MM.1S (cell line): ENCODE data around the gene LIPE.

Experiments
- DNase-seq: peaks from one replicate; pipeline ENCODE4 v3.0.0-alpha.2; 2015
- H2AFZ ChIP-seq: fragments of 300-600 bp; sonication (generic); 2 replicates; pipeline ENCODE4 v1.6.0; 2016; ENCODE audit warnings: antibody characterized with exemption, low read length
- H3F3A ChIP-seq: fragments of 300-600 bp; sonication (generic); 2 replicates; pipeline ENCODE4 v1.6.1; 2016; ENCODE audit warnings: mild to moderate bottlenecking, antibody characterized with exemption, low read length, moderate library complexity, mixed read lengths; ENCODE audit not compliant: insufficient read depth
- H3K27ac ChIP-seq: fragments of 300-600 bp; sonication (generic); 2 replicates; pipeline ENCODE4 v1.5.1; 2016; ENCODE audit warnings: mild to moderate bottlenecking, low read length
- H3K27me3 ChIP-seq: fragments of 300-600 bp; sonication (generic); replicated peaks from 2 replicates; pipeline ENCODE4 v1.6.0; 2016; ENCODE audit warnings: low read length; ENCODE audit not compliant: insufficient read depth
- H3K36me3 ChIP-seq: fragments of 300-600 bp; sonication (generic); replicated peaks from 2 replicates; pipeline ENCODE4 v1.6.1; 2016; ENCODE audit warnings: mild to moderate bottlenecking, low read length, mixed read lengths; ENCODE audit not compliant: insufficient read depth
- H3K4me1 ChIP-seq: fragments of 300-600 bp; sonication (generic); 2 replicates; pipeline ENCODE4 v1.6.1; 2016; ENCODE audit warnings: low read length, mixed read lengths
- H3K4me2 ChIP-seq: fragments of 300-600 bp; sonication (generic); 2 replicates; pipeline ENCODE4 v1.6.0; 2016; ENCODE audit warnings: low read depth, low read length
- H3K4me3 ChIP-seq: fragments of 300-600 bp; sonication (generic); 2 replicates; pipeline ENCODE4 v1.5.1; 2016; ENCODE audit warnings: low read length, mixed read lengths
- H3K79me2 ChIP-seq: fragments of 300-600 bp; sonication (generic); 2 replicates; pipeline ENCODE4 v1.6.1; 2016; ENCODE audit warnings: mixed run types, low read length, mixed read lengths
- H3K9ac ChIP-seq: fragments of 300-600 bp; sonication (generic); 2 replicates; pipeline ENCODE4 v1.6.1; 2016; ENCODE audit warnings: low read length, mixed read lengths
- H3K9me2 ChIP-seq: fragments of 300-600 bp; sonication (generic); replicated peaks from 2 replicates; pipeline ENCODE4 v1.6.1; 2016; ENCODE audit warnings: mild to moderate bottlenecking, low read length, mixed read lengths; ENCODE audit not compliant: insufficient read depth
- H3K9me3 ChIP-seq: fragments of 300-600 bp; sonication (generic); replicated peaks from 2 replicates; pipeline ENCODE4 v1.6.1; 2016; ENCODE audit warnings: mild to moderate bottlenecking, low read length, mixed read lengths; ENCODE audit not compliant: insufficient read depth
- H4K20me1 ChIP-seq: fragments of 300-600 bp; sonication (generic); 2 replicates; pipeline ENCODE4 v1.6.1; 2016; ENCODE audit warnings: mild to moderate bottlenecking, low read length, moderate library complexity, mixed read lengths; ENCODE audit not compliant: insufficient read depth
- EZH2 ChIP-seq: fragments of 300-600 bp; sonication (generic); optimal IDR thresholded peaks from 2 replicates; pipeline ENCODE3; 2017; ENCODE audit warnings: low read depth, mild to moderate bottlenecking, antibody characterized with exemption, low read length, mixed read lengths
- EZH2phosphoT487 ChIP-seq: fragments of 300-600 bp; sonication (generic); IDR thresholded peaks from 2 replicates; pipeline ENCODE4 v1.6.1; 2018; ENCODE audit warnings: antibody characterized with exemption, low read length
- TF ChIP-seq, protein P1 (sequence below): fragments of 300-600 bp; sonication (generic); IDR thresholded peaks from 2 replicates; pipeline ENCODE4 v1.5.1; 2016; ENCODE audit warnings: antibody characterized with exemption, low read length, mixed read lengths

Gene LIPE

DNA sequence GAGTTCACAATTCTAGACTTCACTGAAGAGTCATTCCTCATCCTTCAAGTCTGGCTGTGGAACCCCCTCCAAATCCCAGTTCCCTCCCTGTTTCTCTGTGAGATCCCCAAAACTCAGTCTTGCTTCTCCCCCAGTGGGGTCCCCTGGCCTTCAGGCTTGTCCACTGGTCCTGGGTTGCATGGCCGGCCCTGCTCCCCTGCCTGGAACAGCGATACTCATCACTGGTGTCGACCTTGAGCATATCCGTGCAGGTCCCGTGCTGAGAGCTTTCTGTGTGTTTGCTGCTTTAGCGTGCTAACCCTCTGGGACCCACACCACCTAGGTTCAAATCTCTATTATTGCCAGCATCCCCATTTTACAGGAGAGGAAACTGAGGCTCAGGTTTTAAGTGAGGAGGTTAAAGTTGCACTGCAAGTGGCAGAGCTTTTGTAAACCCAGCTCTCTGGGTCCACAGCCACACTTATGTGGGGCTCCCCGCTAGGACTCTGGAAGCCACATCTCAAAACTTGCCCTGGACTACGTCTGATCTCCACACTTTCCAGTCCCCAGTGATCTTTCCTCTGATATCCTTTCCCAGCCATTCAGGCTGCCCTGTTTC, 15.5 kb downstream of the LIPE start:
- Histone ChIP-seq H3F3A (no peaks in the 10 kb centered on the region), H3K36me3 (no peaks in the 10 kb centered on the region; the same call in 1 of the 2 replicates), H3K4me3 (no peak overlapping the region), H2AFZ (no peak overlapping the region), H3K9ac (no peak overlapping the region), H3K4me2 (no peak overlapping the region), H3K79me2 (no peaks in the 10 kb centered on the region), H3K4me1 (no peaks in the 10 kb centered on the region), H3K27ac (no peak overlapping the region), H3K9me2 (no peaks in the 10 kb centered on the region), H4K20me1 (no peaks in the 10 kb centered on the region), H3K9me3 (no peaks in the 10 kb centered on the region), H3K27me3 (no peaks in the 10 kb centered on the region)
- TF ChIP-seq EZH2, result no peak
- DNase-seq, result no peak

DNA sequence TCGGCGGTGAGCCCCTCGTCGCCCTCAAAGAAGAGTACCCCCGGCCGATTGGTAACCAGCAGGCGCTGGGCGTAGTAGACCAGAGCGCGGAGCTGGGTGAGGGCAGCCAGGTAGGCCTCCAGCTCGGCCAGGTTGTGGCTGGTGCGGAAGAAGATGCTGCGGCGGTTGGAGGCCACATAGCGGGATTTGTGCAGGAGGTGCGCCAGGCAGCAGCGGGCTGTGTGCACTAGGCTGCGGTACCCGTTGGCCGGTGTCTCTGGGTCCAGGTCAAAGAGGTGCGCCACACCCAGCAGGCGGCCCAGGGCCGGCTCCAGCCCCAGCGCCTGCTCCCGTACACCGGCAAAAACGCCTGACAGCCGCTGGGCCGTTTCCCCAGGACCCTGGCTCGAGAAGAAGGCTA, 16.8 kb downstream of the LIPE start:
- no peaks in the 10 kb centered on the region for H3K79me2 ChIP-seq
- H3K27me3 ChIP-seq, result no peaks in the 10 kb centered on the region
- TF ChIP-seq, protein P1, sequence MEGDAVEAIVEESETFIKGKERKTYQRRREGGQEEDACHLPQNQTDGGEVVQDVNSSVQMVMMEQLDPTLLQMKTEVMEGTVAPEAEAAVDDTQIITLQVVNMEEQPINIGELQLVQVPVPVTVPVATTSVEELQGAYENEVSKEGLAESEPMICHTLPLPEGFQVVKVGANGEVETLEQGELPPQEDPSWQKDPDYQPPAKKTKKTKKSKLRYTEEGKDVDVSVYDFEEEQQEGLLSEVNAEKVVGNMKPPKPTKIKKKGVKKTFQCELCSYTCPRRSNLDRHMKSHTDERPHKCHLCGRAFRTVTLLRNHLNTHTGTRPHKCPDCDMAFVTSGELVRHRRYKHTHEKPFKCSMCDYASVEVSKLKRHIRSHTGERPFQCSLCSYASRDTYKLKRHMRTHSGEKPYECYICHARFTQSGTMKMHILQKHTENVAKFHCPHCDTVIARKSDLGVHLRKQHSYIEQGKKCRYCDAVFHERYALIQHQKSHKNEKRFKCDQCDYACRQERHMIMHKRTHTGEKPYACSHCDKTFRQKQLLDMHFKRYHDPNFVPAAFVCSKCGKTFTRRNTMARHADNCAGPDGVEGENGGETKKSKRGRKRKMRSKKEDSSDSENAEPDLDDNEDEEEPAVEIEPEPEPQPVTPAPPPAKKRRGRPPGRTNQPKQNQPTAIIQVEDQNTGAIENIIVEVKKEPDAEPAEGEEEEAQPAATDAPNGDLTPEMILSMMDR, result no peak
- no peak for TF ChIP-seq EZH2phosphoT487
- no peak for TF ChIP-seq EZH2
- H4K20me1 ChIP-seq, result no peaks in the 10 kb centered on the region
- H3K4me2 ChIP-seq, result no peak overlapping the region
- no peaks in the 10 kb centered on the region for H3F3A ChIP-seq
- H3K4me3 ChIP-seq, result no peak overlapping the region
- H3K9me2 ChIP-seq, result no peaks in the 10 kb centered on the region
- H2AFZ ChIP-seq, result no peak overlapping the region
- H3K4me1 ChIP-seq, result no peaks in the 10 kb centered on the region
- no peak overlapping the region for H3K9ac ChIP-seq
- H3K9me3 ChIP-seq, result no peaks in the 10 kb centered on the region
- no peaks in the 10 kb centered on the region; the same call in 1 of the 2 replicates for H3K36me3 ChIP-seq
- no peak for DNase-seq
- H3K27ac ChIP-seq, result no peak overlapping the region

DNA sequence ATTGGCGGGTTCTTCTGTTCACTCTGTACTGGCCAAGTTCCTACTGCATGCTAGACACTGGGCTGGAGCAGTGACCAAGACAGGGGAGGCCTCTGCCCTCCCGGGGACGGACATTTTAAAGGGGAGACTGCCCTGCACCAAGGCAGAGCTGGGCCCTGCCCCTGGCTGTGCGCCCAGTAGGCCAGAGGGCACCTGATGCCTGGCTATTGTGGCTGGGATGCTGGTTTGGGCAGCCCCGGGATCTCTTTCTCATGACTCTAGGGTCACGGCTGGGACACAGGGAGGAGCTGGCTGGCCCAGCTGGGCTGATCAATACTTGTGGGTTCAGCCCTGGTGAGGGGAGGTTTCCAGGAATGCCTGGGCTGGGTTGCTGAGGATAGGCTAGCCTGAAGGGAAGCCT, 17.7 kb downstream of the LIPE start:
- Histone ChIP-seq H3K27ac (no peak overlapping the region), H3K27me3 (no peaks in the 10 kb centered on the region), H3F3A (no peaks in the 10 kb centered on the region), H3K36me3 (no peaks in the 10 kb centered on the region; the same call in 1 of the 2 replicates), H3K4me1 (no peaks in the 10 kb centered on the region), H3K9me2 (no peaks in the 10 kb centered on the region), H3K9me3 (no peaks in the 10 kb centered on the region), H3K4me3 (no peak overlapping the region), H3K79me2 (no peaks in the 10 kb centered on the region), H2AFZ (no peak overlapping the region), H4K20me1 (no peaks in the 10 kb centered on the region), H3K4me2 (no peak overlapping the region), H3K9ac (no peak overlapping the region)
- TF ChIP-seq EZH2phosphoT487 (no peak), EZH2 (no peak)
- TF ChIP-seq, protein P1, result no peak
- DNase-seq, result no peak

DNA sequence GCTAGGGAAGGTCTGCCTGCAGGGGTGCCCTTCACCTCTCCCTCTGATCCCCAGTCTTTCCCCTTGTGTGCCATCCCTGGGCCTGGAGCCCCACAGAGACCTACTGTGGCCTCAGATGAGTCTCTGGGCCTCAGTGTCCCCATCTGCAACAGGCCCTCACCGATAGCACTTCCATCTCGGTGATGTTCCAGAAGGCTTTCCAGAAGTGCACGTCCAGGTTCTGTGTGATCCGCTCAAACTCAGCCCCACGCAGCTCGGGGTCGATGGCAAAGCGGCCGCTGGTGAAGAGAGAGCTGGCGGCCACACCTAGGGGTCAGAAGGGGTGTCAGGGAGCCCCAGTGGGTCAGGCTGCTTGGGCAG, 19.4 kb downstream of the LIPE start:
- Histone ChIP-seq H3K9me2 (no peaks in the 10 kb centered on the region), H3K4me2 (no peak overlapping the region), H3K9me3 (no peaks in the 10 kb centered on the region), H2AFZ (no peak overlapping the region), H3K36me3 (no peaks in the 10 kb centered on the region), H4K20me1 (no peaks in the 10 kb centered on the region), H3K4me3 (no peak overlapping the region), H3K4me1 (no peaks in the 10 kb centered on the region), H3K27me3 (no peaks in the 10 kb centered on the region), H3F3A (no peaks in the 10 kb centered on the region), H3K9ac (no peak overlapping the region), H3K27ac (no peak overlapping the region), H3K79me2 (no peaks in the 10 kb centered on the region)
- no peak for TF ChIP-seq EZH2phosphoT487
- TF ChIP-seq, protein P1, result no peak
- no peak for TF ChIP-seq EZH2
- no peak for DNase-seq
